HG03520 (cell line): ENCODE measurements around the gene TM9SF4.
"Not testable (repeated sequence)": the region's sequence is repeated elsewhere in the genome, so short reads cannot be mapped to it uniquely, and the experiment has no call there.

Experiments used
- ATAC-seq: cut with Tn5 transposase; IDR thresholded peaks from one replicate; pipeline ENCODE4 v1.9.1; 2021; ENCODE audit warnings: mild to moderate bottlenecking, moderate library complexity; ENCODE audit not compliant: unreplicated experiment

The TM9SF4 gene

GRCh38 chr20:32188376-32189122 is 79.0 kb downstream of the TM9SF4 start:
- no peak for ATAC-seq

- ATAC-seq: no peak
These were observed 79.6 kb downstream of the TM9SF4 start for GRCh38 chr20:32189123-32189410.

GRCh38 chr20:32189691-32190615 is 80.4 kb downstream of the TM9SF4 start:
- no peak for ATAC-seq

- ATAC-seq: no peak
These were observed 81.3 kb downstream of the TM9SF4 start for GRCh38 chr20:32190616-32191415.

GRCh38 chr20:32191422-32191821 is 81.9 kb downstream of the TM9SF4 start:
- ATAC-seq: no peak

- ATAC-seq: no peak
These were observed 82.4 kb downstream of the TM9SF4 start for GRCh38 chr20:32191873-32192272.

GRCh38 chr20:32192698-32193097 is 83.2 kb downstream of the TM9SF4 start:
- no peak for ATAC-seq

GRCh38 chr20:32193336-32193735 is 83.8 kb downstream of the TM9SF4 start:
- ATAC-seq: not testable (repeated sequence)

- no peak for ATAC-seq
These were observed 84.5 kb downstream of the TM9SF4 start for GRCh38 chr20:32193996-32194395.

GRCh38 chr20:32195581-32195980 is 86.1 kb downstream of the TM9SF4 start:
- no peak for ATAC-seq

- not testable (repeated sequence) for ATAC-seq
These were observed 87.1 kb downstream of the TM9SF4 start for GRCh38 chr20:32196613-32197012.

GRCh38 chr20:32197136-32197535 is 87.6 kb downstream of the TM9SF4 start:
- ATAC-seq: not testable (repeated sequence)

- no peak for ATAC-seq
These were observed 89.5 kb downstream of the TM9SF4 start for GRCh38 chr20:32199006-32199405.

GRCh38 chr20:32201296-32201976 is 91.9 kb downstream of the TM9SF4 start:
- no peak for ATAC-seq

GRCh38 chr20:32201977-32202363 is 92.5 kb downstream of the TM9SF4 start:
- no peak for ATAC-seq

GRCh38 chr20:32203356-32204204 is 94.1 kb downstream of the TM9SF4 start:
- no peak for ATAC-seq

- no peak for ATAC-seq
These were observed 94.9 kb downstream of the TM9SF4 start for GRCh38 chr20:32204205-32205109.

GRCh38 chr20:32205110-32205842 is 95.8 kb downstream of the TM9SF4 start:
- ATAC-seq: no peak
